ENCODE measurements around the gene L3MBTL4.

L3MBTL4 gene

GRCh38 chr18:6362559-6363129 is 52.1 kb downstream of the L3MBTL4 start:
- DNase-seq = no peak

- no peak for DNase-seq
These were observed 57.0 kb downstream of the L3MBTL4 start for GRCh38 chr18:6357668-6358067.

- no peak for DNase-seq
These were observed 58.7 kb downstream of the L3MBTL4 start for GRCh38 chr18:6355789-6356589.

GRCh38 chr18:6352275-6352674 is 62.4 kb downstream of the L3MBTL4 start:
- no peak for DNase-seq

- DNase-seq = no peak
These were observed 71.7 kb downstream of the L3MBTL4 start for GRCh38 chr18:6342990-6343389.

DNA sequence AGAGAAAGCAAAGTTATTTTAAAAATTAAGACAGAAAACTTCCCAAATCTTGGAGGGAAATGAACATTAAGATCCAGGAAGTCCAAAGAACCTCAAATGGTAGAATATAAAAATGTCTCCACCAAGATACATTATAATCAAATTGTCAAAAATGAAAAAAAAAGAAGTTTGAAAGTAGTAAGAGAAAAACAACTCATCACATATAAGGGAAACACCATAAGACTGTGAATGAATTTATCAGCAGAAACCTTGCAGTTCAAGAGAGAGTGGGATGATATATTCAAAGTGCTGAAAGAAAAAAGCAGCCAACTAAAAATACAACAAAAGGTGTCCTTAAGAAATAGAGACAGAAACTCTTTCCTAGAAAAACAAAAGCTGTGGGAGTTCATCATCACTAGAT is 73.0 kb downstream of the L3MBTL4 start:
- no peak for DNase-seq

DNA sequence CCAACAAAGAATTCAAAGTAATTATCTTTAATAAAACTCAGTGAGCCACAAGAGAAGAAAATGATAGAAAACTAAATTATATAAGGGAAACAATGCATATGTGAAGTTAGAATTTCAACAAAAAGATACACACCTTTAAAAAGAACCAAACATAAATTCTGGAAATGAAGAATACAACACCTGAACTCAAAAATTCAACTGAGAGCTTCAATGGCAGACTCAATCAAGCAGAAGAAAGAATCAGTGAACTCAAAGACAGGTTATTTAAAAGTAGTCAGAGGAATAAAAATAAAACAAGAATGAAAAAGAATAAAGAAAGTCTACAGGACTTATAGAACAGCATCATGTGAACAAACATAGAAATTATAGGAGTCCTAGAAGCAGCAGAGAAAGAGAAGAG is 73.4 kb downstream of the L3MBTL4 start:
- no peak for DNase-seq

- DNase-seq = no peak
These were observed 74.6 kb downstream of the L3MBTL4 start for GRCh38 chr18:6340121-6340520.

DNA sequence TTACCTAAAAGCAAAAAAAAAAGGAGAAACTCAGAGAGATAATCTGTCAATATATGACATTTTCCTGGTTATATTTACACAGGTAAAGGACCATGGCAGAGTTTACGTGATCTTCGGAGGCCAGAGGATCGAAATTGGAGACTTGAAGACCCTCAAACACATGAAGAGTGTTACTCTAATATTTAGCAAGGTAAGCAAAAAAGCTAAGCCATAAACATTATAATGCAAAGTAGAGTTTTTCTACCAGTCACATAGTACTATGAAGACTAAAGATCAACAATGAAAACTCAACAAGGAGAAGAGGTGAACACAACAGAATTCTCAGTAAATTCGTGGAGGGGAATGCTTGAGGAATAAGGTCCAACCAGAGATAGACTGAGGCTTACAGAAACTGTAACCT is 78.5 kb downstream of the L3MBTL4 start:
- no peak for DNase-seq

- DNase-seq = no peak
These were observed 80.7 kb downstream of the L3MBTL4 start for GRCh38 chr18:6333981-6334380.

- no peak for DNase-seq
These were observed 82.8 kb downstream of the L3MBTL4 start for GRCh38 chr18:6331872-6332271.

- no peak for DNase-seq
These were observed 83.9 kb downstream of the L3MBTL4 start for GRCh38 chr18:6330786-6331185.

DNA sequence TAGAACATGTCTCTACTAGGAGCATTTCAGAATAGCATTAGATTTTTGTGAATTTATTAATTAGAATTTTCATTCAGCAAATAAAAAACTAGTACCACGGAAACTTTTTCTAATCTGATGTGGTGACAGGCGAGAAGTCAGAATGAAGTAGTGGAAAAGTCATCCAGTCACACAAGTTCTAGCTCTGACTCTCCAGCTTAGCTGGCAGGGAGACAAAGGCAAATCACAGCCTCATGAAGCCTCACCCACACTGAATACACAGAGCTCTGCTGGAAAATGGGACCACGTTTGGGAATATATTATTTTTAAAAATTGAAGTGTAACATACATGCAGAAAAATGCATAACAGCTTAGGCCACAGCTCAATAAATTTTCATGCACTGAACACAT is 86.1 kb downstream of the L3MBTL4 start:
- DNase-seq = no peak

DNA sequence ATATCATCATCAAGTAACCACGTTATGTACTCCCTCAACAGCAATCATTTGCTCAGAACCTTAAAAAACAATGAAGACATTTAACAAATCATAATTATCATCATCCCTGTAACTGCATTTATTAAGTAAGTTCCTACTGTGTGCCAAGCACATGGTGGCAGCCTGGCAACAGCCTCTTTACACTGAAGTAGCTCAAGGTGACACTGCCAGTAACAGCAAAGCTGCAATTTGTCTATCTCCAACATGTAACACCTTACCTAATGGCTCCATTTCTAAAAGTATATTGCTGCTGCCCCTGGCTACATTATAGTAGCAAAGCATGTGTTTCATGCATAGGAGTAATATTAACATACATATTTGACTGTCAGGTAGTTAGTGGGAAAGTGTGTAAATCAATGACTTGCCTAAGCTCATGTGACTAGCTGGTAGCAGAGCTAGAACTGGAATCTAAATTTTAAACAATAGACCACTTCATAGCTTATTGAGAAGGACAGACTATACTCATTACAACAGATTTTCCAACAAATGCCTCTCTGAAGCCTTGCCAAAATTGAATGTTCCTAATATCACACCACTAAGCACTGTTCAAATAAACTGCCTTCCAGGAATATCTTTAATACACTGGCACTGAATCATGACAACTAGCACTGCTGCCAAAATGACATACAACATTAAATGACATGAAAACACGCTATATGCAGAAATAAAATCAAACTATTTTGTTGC is 86.7 kb downstream of the L3MBTL4 start:
- no peak for DNase-seq

DNA sequence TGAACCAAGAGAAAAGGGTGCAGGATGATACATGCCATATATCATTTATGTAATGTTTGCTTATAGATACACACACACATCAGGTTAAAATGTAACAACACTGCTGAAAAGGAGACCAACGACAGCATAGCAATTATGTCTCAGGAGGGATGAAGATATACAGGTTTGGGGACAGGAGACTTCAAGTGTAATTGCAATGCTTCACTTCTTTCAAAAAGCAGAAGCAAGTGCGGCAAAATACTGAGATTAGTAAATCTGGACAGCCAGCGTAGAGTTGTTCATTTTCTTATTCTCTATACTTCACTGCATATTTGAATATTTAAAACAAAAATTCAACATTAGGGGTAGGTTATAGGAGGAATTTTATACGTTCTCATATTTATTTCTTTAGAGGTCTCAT is 87.2 kb downstream of the L3MBTL4 start:
- DNase-seq = no peak

DNA sequence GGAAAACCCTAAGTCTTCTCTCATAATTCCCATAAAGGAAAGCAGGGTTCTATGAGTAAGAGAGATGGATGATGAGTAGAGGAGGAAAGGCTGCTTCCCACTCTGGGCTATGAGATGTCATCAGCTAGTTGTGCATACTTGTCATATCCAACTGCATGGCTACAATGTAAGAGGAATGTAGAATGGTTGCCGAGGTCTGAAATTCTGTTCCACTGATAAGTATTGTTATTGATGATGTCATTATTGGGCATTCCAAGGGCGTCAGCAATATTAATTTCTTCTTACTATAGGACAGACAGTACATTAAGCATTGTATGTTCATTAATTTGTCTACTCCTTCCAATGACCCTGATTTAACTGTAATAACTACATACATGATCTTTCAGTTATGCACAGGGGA is 88.1 kb downstream of the L3MBTL4 start:
- DNase-seq = no peak

DNA sequence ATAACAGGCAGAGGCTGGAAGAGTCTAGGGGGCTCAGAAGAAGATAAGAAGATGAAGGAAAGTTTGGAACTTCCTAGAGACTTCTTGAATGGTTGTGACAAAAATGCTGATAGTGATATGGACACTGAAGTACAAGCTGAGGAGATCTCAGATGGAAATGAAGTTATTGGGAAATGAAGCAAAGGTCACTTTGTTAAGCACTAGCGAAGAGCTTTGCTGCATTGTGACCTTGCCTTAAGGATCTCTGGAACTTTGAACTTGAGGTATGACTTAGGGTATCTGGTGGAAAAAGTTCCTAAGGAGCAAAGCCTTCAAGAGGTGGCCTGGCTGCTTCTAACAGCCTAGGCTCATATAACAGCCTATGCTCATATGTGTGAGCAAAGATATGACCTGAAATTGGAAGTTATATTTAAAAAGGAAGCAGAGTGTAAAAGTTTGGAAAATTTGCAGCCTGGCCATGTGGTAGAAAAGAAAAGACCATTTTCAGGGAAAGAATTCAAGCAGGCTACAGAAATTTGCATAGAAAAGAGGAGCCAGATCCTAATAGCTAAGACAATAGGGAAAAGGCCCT is 91.3 kb downstream of the L3MBTL4 start:
- DNase-seq = no peak

DNA sequence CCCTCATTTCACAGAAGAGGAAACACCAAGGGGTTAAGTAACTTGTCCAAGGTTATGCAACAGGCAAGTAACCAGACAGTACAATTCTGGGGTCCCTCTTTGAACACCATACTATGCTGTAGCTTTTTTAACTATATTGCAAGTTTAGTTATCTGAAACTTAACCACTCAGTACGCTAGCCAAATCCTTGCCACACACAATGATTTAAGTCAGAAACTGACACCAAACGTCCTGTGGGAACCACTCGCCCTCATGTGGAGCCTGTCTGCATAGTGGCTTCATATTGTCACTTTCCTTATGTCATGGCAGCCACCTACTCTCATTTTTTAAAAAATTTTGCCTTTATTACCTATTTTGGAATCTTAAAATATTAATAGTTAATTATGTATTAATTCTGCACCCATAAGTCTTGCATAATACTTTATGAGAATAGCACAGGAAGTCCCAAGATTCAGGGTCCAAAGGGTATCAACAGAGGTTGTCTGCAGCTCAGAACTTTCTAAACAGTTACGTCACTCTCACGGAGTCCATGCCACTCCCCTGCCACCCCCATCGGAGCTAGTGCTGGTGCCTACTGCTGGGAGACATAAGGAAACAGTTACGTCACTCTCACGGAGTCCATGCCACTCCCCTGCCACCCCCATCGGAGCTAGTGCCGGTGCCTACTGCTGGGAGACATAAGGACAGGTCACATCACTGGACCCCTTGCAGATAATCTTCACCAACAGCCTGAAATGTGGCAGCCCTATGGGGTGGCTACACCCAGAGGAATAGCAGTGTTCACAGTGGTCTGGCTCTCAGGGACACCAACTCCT is 99.0 kb downstream of the L3MBTL4 start:
- no peak for DNase-seq

DNA sequence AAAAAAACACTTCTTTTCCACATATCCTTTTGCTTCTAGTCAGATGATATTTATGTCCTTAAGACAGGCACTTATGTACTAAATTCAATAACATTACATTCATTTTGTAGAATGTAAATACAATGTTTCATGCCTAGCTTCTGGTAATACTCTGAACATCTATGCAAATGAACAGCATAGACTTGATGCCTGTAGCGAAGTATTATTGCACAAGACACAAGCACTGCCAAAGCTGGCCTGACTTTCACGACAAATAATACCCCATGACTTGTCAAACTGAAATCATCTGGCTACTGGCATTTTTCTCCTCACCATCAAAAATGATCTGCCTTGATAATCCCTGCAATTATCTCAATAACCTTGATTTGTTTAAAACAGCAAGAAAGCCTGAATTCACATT is 101.3 kb downstream of the L3MBTL4 start:
- no peak for DNase-seq

GRCh38 chr18:6311456-6312215 is 103.1 kb downstream of the L3MBTL4 start:
- DNase-seq = no peak

GRCh38 chr18:6310714-6311113 is 104.0 kb downstream of the L3MBTL4 start:
- DNase-seq = no peak

GRCh38 chr18:6297875-6298274 is 116.8 kb downstream of the L3MBTL4 start:
- no peak for DNase-seq
